CD4-positive, CD25-positive, alpha-beta regulatory T cell (primary cell): ENCODE data around the gene HDLBP. TPM values are rescaled to one million over a fixed set of nuclear protein-coding genes. Genes with fewer than 3 reads are reported as not detected.
A peak's percentile ranks its signal among the peaks of the same experiment; 100 is the strongest.

Experiments used
- ATAC-seq, 2 donors: fragments of 150-1000 bp; cut with Tn5 transposase; one replicate each; pipeline ENCODE4 v1.10.0; 2021; ENCODE audit warnings: low read depth in 2 of 2, moderate number of reproducible peaks in 2 of 2, moderate library complexity in 1 of 2
- DNase-seq, 3 donors: peaks; one replicate each; pipeline versions ENCODE4 v3.0.0 to v3.0.0-alpha.2; 2012 to 2022; ENCODE audit warnings: mixed read lengths in 1 of 3
- H3K27ac ChIP-seq: one replicate; pipeline ENCODE4 v1.7.0; 2013; ENCODE audit warnings: mild to moderate bottlenecking, low read length; ENCODE audit not compliant: insufficient read depth, poor library complexity, severe bottlenecking
- H3K27me3 ChIP-seq: one replicate; pipeline ENCODE4 v1.7.0; 2013; ENCODE audit warnings: low read length; ENCODE audit not compliant: control insufficient read depth, insufficient read depth
- H3K36me3 ChIP-seq: one replicate; pipeline ENCODE4 v1.7.0; 2013; ENCODE audit warnings: mild to moderate bottlenecking, low read length, moderate library complexity; ENCODE audit not compliant: control insufficient read depth, insufficient read depth
- H3K4me1 ChIP-seq: 2 replicates; pipeline ENCODE4 v1.7.0; 2013; ENCODE audit warnings: mild to moderate bottlenecking, low read length; ENCODE audit not compliant: insufficient read depth, control insufficient read depth, poor library complexity, severe bottlenecking
- H3K4me3 ChIP-seq: one replicate; pipeline ENCODE4 v1.7.0; 2013; ENCODE audit warnings: low read depth, mild to moderate bottlenecking, low read length, moderate library complexity
- H3K9me3 ChIP-seq, 2 experiments: 1 replicate in 1 of 2; 2 replicates in 1 of 2; pipeline ENCODE4 v1.7.0; 2013; ENCODE audit warnings: low read length in 2 of 2, mild to moderate bottlenecking in 1 of 2, moderate library complexity in 1 of 2; ENCODE audit not compliant: control insufficient read depth in 2 of 2
- H3K27ac Mint-ChIP-seq, 3 donors: one replicate each; pipeline ENCODE4 v1.8.0; 2020 to 2022; ENCODE audit warnings: mild to moderate bottlenecking in 3 of 3, mixed read lengths in 3 of 3, moderate library complexity in 2 of 3
- H3K27me3 Mint-ChIP-seq: one replicate; pipeline ENCODE4 v1.8.0; 2022; ENCODE audit warnings: mild to moderate bottlenecking, mixed read lengths
- H3K36me3 Mint-ChIP-seq: one replicate; pipeline ENCODE4 v1.8.0; 2020; ENCODE audit warnings: mixed read lengths
- H3K4me1 Mint-ChIP-seq, 4 donors: one replicate each; pipeline ENCODE4 v1.8.0; 2020 to 2022; ENCODE audit warnings: mixed read lengths in 4 of 4, mild to moderate bottlenecking in 1 of 4
- H3K4me3 Mint-ChIP-seq, 4 donors: one replicate each; pipeline ENCODE4 v1.8.0; 2020 to 2022; ENCODE audit warnings: mild to moderate bottlenecking in 4 of 4, mixed read lengths in 4 of 4, moderate library complexity in 3 of 4
- H3K9me3 Mint-ChIP-seq, 7 donors: one replicate each; pipeline ENCODE4 v1.8.0; 2020 to 2022; ENCODE audit warnings: mixed read lengths in 7 of 7, mild to moderate bottlenecking in 3 of 7, moderate library complexity in 2 of 7
- polyA plus RNA-seq, 4 donors: library from polyadenylated mRNA; unstranded; fragments of 300-500 nt; fragmentation: Illumina TruSeq; gene quantifications; one replicate each; pipeline ENCODE4 v1.2.3, GENCODE V29; 2021
- total RNA-seq: library from RNA; stranded (reverse); gene quantifications from one replicate; pipeline ENCODE4 v1.2.3, GENCODE V29; 2022

HDLBP gene
- total and polyA plus RNA-seq, 5 donors from 2014 or later = 33.6 to 121 (median 41.7) TPM

DNA sequence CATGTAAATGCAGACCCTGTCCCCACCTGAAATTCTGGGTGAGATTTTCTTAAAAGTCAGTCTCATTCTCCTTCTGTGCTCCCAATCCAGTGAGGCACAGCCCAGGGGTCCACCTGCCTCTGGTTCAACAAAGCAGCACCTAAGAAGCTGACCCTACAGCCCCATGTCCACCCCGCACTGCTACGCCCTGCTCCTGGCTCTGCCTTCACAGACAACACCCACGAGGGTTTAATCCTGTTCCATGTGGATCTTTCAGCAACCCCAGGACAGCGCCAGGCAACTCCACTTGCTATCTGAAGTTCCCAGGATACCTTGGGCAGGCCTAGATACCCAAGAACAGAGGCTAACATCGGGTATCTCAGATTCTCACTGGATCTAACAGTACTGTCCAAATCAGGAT, 44.9 kb downstream of the HDLBP start:
- DNase-seq = no peak
- H3K4me1 Mint-ChIP-seq = peaks cover 27 to 57% (median 30%) of the 10 kb centered on the region in 4 donors
- Histone ChIP-seq H3K4me1 (peaks cover 24% of the 10 kb centered on the region), H3K4me3 (no peak overlapping the region), H3K36me3 (peaks cover 16% of the 10 kb centered on the region), H3K9me3 (no peaks in the 10 kb centered on the region), H3K27ac (no peak overlapping the region), H3K27me3 (no peaks in the 10 kb centered on the region)
- H3K27me3 Mint-ChIP-seq = peaks cover 4% of the 10 kb centered on the region
- H3K36me3 Mint-ChIP-seq = peaks cover 4% of the 10 kb centered on the region
- peak overlapping the region; percentile 92 to 96 (median 94) for H3K4me3 Mint-ChIP-seq
- H3K27ac Mint-ChIP-seq = peak overlapping the region in 2 of 3 donors; percentile 85 to 94
- no peak for ATAC-seq
- peaks cover 0 to 6% (median 0%) of the 10 kb centered on the region in 7 donors for H3K9me3 Mint-ChIP-seq

DNA sequence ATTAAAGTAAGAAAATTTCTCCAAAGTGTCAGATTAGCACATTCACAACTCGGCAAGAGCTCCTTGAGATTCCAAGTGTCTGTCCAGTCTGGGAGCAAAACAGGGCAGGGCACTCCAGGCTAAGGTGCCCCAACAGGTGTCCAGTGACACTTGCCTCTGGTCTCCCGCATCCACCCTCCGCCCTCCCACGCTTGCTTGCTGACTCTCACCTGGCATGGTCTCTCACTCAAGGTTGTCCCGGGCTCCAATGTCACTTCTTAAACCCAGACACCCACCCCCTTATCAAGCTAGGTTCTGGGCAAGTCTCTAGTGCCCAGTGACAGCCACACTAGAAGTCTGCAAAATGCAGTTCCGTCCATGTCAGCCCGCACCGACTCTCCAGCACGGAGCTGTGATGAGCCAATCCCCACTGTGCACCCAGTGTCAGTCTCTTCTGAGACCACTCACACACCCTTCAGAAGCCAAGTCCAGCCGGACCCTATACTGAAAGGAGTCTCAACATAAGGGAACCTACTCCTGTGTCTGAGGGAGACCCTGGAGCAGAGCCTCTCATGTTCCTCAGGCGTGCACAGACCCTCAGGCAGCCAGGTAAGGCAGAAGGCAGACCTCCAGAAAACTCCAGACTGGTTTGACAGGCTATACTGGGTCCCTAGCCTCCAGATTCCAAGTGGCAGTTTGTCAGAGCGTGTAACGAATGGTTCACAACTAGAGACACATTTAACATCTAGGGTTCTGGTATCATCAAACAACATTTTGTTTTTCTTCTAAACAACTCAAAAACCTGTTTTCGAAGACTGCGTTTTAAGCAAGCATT, 45.6 kb downstream of the HDLBP start:
- peak overlapping the region; percentile 49 to 96 (median 76) for H3K4me3 Mint-ChIP-seq
- peaks cover 0 to under 1% (median 0%) of the 10 kb centered on the region in 7 donors for H3K9me3 Mint-ChIP-seq
- no peak for DNase-seq
- ATAC-seq = no peak
- no peak overlapping the region for H3K27ac ChIP-seq
- H3K9me3 ChIP-seq = no peaks in the 10 kb centered on the region
- H3K27me3 Mint-ChIP-seq = peaks cover 4% of the 10 kb centered on the region
- H3K27me3 ChIP-seq = no peaks in the 10 kb centered on the region
- H3K36me3 Mint-ChIP-seq = no peaks in the 10 kb centered on the region
- H3K4me1 ChIP-seq = peaks cover 24% of the 10 kb centered on the region
- H3K4me3 ChIP-seq = no peak overlapping the region
- H3K4me1 Mint-ChIP-seq = peaks cover 27 to 53% (median 29%) of the 10 kb centered on the region in 4 donors
- H3K27ac Mint-ChIP-seq = peak overlapping the region in 1 of 3 donors; percentile 13
- H3K36me3 ChIP-seq = peaks cover 16% of the 10 kb centered on the region

DNA sequence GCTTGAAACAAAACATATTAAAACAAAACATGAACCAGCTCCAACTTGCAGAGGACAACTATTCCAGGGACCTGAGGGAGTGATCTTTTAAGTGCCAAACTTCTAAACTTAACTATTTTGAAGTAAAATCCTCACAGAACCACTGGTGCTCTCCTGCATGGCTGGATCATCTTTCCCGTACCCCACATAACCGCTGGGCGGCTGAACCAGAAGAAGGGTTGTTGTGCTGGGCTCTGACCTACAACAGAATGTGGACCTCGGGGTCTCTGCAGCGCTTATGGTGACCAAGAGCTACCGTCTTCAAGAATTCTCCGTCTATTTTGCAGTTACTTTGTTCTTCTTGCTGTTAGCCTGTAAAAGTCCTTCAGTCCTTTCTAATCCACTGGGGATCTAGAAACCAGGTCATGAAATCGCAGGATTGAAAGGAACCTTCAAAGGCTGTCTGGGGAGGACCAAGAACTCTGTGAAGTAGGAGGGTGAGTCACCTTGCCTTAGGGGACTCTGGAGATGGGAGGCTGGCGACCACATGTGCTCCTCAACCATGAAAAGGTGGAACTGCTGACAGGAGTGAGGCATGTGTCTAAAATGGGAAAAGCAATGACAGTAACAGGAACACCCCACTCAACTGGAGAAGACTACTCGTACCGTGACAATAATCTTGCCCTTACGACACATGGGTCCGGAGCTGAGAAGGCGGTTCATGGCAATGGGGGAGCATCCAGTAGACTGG, 46.6 kb downstream of the HDLBP start:
- Histone ChIP-seq H3K36me3 (peaks cover 17% of the 10 kb centered on the region), H3K9me3 (no peaks in the 10 kb centered on the region), H3K27me3 (no peaks in the 10 kb centered on the region), H3K27ac (no peak overlapping the region), H3K4me1 (peaks cover 24% of the 10 kb centered on the region), H3K4me3 (no peak overlapping the region)
- H3K4me3 Mint-ChIP-seq = peak overlapping the region in 2 of 4 donors; percentile 63 to 96
- peaks cover 4% of the 10 kb centered on the region for H3K27me3 Mint-ChIP-seq
- peaks cover under 1% of the 10 kb centered on the region for H3K36me3 Mint-ChIP-seq
- H3K4me1 Mint-ChIP-seq = peaks cover 21 to 44% (median 26%) of the 10 kb centered on the region in 4 donors
- ATAC-seq = no peak
- peak overlapping the region in 1 of 3 donors; percentile 48 for H3K27ac Mint-ChIP-seq
- no peaks in the 10 kb centered on the region for H3K9me3 Mint-ChIP-seq
- DNase-seq = no peak

DNA sequence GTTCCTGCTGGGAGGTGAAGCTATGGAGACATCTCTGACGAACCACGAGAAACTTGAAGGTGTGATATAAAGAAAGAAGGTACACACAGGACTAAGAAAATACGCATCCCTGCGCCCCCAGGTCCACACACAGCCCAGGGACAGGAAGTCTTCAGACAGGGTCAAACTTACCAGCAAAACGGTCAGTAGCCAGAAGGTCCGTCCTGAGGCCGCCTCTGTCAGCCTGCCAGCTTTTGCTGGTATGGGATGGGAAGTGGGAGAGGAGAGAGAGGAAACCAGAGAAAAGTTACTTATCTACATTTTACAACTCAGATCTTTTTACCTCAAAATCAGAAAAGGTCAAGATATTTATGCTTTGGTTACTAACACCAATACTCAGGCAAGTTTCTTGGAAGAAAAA, 47.2 kb downstream of the HDLBP start:
- ATAC-seq (no peak), DNase-seq (no peak)
- Mint-ChIP-seq H3K4me3 (peak overlapping the region in 2 of 4 donors; percentile 86 to 96), H3K9me3 (no peaks in the 10 kb centered on the region), H3K36me3 (peaks cover 6% of the 10 kb centered on the region), H3K27ac (no peak overlapping the region), H3K4me1 (peaks cover 20 to 38% (median 23%) of the 10 kb centered on the region in 4 donors), H3K27me3 (peaks cover 4% of the 10 kb centered on the region)
- Histone ChIP-seq H3K9me3 (no peaks in the 10 kb centered on the region), H3K36me3 (peaks cover 23% of the 10 kb centered on the region), H3K27ac (no peak overlapping the region), H3K4me3 (no peak overlapping the region), H3K4me1 (peaks cover 22% of the 10 kb centered on the region), H3K27me3 (no peaks in the 10 kb centered on the region)

DNA sequence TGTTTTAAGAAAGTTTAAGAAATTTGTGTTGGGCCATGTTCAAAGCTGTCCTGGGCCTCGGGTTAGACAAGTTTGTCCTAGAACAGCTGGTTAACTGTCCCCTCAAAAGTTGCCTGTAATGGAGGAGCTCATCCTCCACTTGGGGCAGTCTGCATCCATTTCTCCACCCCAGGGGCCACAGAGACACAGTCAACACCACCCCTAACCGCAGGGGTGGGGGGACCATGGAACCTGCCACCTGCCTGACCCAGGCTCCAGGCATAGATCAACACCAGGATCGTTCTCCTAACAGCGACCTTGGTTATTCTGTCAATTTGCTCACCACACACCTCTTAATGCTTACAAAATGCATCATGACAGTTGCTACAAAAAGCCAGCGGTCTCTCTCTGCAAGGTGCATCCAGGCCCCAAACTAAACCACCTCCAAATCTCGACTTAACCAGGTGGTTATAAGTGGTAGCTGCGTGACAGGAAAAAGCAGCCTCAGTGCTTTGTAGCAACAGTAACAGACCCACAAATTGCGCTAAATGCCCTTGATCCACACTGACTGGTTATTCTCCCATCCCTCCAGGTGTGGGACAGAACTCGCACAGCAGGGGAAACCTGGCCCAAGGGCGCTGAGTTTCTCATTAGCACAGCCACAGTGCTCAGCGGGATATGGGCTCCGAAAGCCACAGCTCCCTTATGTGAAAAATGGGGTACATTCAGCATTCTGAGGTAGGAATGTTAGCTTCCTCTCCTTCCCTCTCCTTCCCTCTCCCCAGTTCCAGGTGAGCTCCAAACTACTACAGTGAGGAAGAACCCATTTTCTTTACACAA, 48.0 kb downstream of the HDLBP start:
- H3K36me3 ChIP-seq = peaks cover 31% of the 10 kb centered on the region
- H3K27ac ChIP-seq = no peak overlapping the region
- Mint-ChIP-seq H3K4me1 (peaks cover 18 to 34% (median 24%) of the 10 kb centered on the region in 4 donors), H3K36me3 (peaks cover 15% of the 10 kb centered on the region), H3K27ac (peak overlapping the region in 1 of 3 donors; percentile 5), H3K27me3 (peaks cover 4% of the 10 kb centered on the region), H3K4me3 (peak overlapping the region in 2 of 4 donors; percentile 17 to 70), H3K9me3 (no peaks in the 10 kb centered on the region)
- no peaks in the 10 kb centered on the region for H3K9me3 ChIP-seq
- no peak for ATAC-seq
- H3K27me3 ChIP-seq = no peaks in the 10 kb centered on the region
- no peak for DNase-seq
- peaks cover 16% of the 10 kb centered on the region for H3K4me1 ChIP-seq
- H3K4me3 ChIP-seq = no peak overlapping the region

DNA sequence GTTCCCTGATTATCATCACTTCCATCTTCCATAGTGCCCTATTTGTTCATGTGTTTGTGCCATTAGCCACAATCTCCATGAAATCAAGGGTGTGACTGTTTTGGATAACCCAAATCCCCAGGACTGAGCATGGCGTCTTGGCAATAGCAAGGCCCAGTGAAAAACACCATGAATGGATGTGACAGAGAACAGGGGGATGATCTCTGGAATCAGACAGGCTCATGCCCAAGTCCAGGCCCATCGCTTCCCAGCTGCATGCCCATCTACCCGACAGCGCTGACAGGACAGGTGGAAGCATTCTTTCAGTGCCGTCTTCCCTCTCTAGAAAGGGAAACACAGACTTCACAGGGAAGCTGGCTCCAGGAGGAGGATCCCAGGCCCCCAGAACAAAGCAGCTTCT, 50.0 kb downstream of the HDLBP start:
- H3K36me3 ChIP-seq = peaks cover 51% of the 10 kb centered on the region
- DNase-seq (no peak), ATAC-seq (no peak)
- Mint-ChIP-seq H3K27me3 (peaks cover 4% of the 10 kb centered on the region), H3K9me3 (no peaks in the 10 kb centered on the region), H3K36me3 (peaks cover 28% of the 10 kb centered on the region), H3K4me1 (peaks cover 11 to 22% (median 13%) of the 10 kb centered on the region in 4 donors), H3K4me3 (no peak overlapping the region), H3K27ac (no peak overlapping the region)
- H3K27me3 ChIP-seq = no peaks in the 10 kb centered on the region
- H3K27ac ChIP-seq = no peak overlapping the region
- peaks cover under 1% of the 10 kb centered on the region for H3K4me1 ChIP-seq
- no peak overlapping the region for H3K4me3 ChIP-seq
- H3K9me3 ChIP-seq = no peaks in the 10 kb centered on the region

DNA sequence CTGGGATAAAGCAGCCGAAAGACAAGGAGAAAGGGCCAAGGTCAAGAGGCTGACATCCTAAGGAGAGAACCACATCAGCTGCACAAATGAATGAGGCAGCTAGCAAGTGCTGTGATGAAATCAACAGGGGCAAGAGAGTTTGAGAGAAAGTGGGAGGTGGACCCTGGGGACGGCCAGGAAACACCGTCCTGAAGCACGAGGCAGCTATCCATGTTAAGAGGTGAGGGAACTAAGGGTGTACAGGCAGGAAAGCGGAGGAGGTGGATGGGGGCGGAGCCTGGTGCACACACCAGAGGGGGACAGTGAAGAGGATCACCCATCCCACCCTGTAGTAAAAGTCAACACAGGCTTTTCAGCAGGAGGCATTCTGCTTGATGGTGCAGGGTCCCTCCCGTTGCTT, 52.4 kb downstream of the HDLBP start:
- peaks cover 6 to 14% (median 10%) of the 10 kb centered on the region in 4 donors for H3K4me1 Mint-ChIP-seq
- Histone ChIP-seq H3K4me3 (no peak overlapping the region), H3K27ac (no peak overlapping the region), H3K9me3 (no peaks in the 10 kb centered on the region), H3K27me3 (no peaks in the 10 kb centered on the region), H3K36me3 (peaks cover 64% of the 10 kb centered on the region), H3K4me1 (no peaks in the 10 kb centered on the region)
- no peaks in the 10 kb centered on the region for H3K27me3 Mint-ChIP-seq
- no peak for DNase-seq
- H3K9me3 Mint-ChIP-seq = no peaks in the 10 kb centered on the region
- ATAC-seq = no peak
- H3K27ac Mint-ChIP-seq = peak overlapping the region in 1 of 3 donors; percentile 26
- H3K4me3 Mint-ChIP-seq = no peak overlapping the region
- peaks cover 38% of the 10 kb centered on the region for H3K36me3 Mint-ChIP-seq
